NAMALWA (cell line): ENCODE measurements around the gene STC2.

Source experiments
- DNase-seq: peaks from one replicate; pipeline ENCODE4 v3.0.0-alpha.2; 2015; ENCODE audit warnings: low spot score

The STC2 gene

GRCh38 chr5:173314166-173314952 is 13.9 kb downstream of the STC2 start:
- DNase-seq: no peak

- DNase-seq: no peak
Measured at GRCh38 chr5:173313351-173313801, 14.8 kb downstream of the STC2 start.

GRCh38 chr5:173312821-173313220 is 15.4 kb downstream of the STC2 start:
- DNase-seq: no peak

GRCh38 chr5:173311818-173312585 is 16.2 kb downstream of the STC2 start:
- no peak for DNase-seq

GRCh38 chr5:173310861-173311785 is 17.1 kb downstream of the STC2 start:
- no peak for DNase-seq

- no peak for DNase-seq
Measured at GRCh38 chr5:173310218-173310769, 17.9 kb downstream of the STC2 start.

GRCh38 chr5:173309731-173310130 is 18.5 kb downstream of the STC2 start:
- DNase-seq: no peak

GRCh38 chr5:173308226-173308625 is 20.0 kb downstream of the STC2 start:
- no peak for DNase-seq

- DNase-seq: no peak
Measured at GRCh38 chr5:173307695-173308094, 20.5 kb downstream of the STC2 start.

GRCh38 chr5:173306695-173307094 is 21.5 kb downstream of the STC2 start:
- no peak for DNase-seq

- DNase-seq: no peak
Measured at GRCh38 chr5:173304591-173304988, 23.6 kb downstream of the STC2 start.

GRCh38 chr5:173303878-173304590 is 24.2 kb downstream of the STC2 start:
- DNase-seq: no peak

GRCh38 chr5:173302546-173303155 is 25.6 kb downstream of the STC2 start:
- DNase-seq: no peak

GRCh38 chr5:173301695-173302545 is 26.3 kb downstream of the STC2 start:
- DNase-seq: no peak

GRCh38 chr5:173300389-173301047 is 27.7 kb downstream of the STC2 start:
- no peak for DNase-seq

GRCh38 chr5:173299820-173300219 is 28.4 kb downstream of the STC2 start:
- no peak for DNase-seq

GRCh38 chr5:173298213-173298926 is 29.8 kb downstream of the STC2 start:
- DNase-seq: no peak

- DNase-seq: no peak
Measured at GRCh38 chr5:173297813-173298212, 30.4 kb downstream of the STC2 start.
